Stimulated activated CD8-positive, alpha-beta memory T cell treated with anti-CD3 and anti-CD28 coated beads, Interleukin-4, amount 100 ng/mL, for 4 hours (primary cell): ENCODE results near the gene FAM171A1.
"Not testable (repeated sequence)": the region's sequence is repeated elsewhere in the genome, so short reads cannot be mapped to it uniquely, and the experiment has no call there.

Experiments used
- DNase-seq, 2 donors: peaks; one replicate each; pipeline ENCODE4 v3.0.0-alpha.2; 2020; ENCODE audit warnings: low read depth in 2 of 2, low spot score in 1 of 2

The FAM171A1 gene

GRCh38 chr10:15295537-15296325 is 75.4 kb downstream of the FAM171A1 start:
- DNase-seq, result no peak

GRCh38 chr10:15293862-15294842 is 76.9 kb downstream of the FAM171A1 start:
- no peak for DNase-seq

DNA sequence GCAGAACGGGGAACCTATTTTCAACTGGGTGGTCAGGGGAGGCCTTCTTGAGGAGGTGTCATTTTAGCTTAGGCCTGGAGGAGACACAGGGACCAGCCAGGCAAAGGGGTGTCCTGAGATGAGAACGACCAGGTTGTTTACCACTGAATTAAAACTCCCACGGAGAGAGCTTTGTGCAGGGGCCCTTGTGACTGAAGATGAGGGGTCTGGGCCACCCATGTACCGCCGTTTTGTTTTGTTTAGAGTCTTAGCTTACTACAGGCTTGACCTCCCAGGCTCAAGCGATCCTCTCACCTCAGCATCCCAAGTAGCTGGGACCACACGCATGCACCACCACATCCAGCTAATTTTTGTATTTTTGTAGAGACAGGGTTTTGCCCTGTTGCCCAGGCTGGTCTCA is 80.4 kb downstream of the FAM171A1 start:
- DNase-seq, result no peak

DNA sequence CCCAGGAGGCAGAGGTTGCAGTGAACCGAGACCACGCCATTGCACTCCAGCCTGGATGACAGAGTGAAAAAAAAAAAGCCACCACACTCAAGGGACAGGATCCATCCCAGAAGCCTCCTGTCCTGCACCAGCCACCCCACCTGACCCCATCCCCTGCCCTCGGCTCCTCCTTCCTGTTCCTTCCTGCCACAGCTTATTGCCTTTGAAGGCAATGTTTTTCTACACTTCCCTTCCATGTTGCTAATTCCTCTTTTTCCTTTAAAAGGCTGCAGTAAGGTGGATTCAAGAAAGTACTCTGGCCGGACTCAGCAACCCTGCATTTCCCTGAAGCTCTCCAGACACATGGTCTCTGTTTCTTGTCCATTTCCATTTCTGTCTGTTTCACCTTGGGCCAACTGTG is 80.9 kb downstream of the FAM171A1 start:
- DNase-seq, result no peak

GRCh38 chr10:15280974-15281373 is 90.1 kb downstream of the FAM171A1 start:
- DNase-seq, result no peak

- DNase-seq, result no peak
Observed at GRCh38 chr10:15280462-15280861, 90.6 kb downstream of the FAM171A1 start.

- no peak for DNase-seq
Observed at GRCh38 chr10:15279236-15279635, 91.9 kb downstream of the FAM171A1 start.

GRCh38 chr10:15278786-15279185 is 92.3 kb downstream of the FAM171A1 start:
- no peak for DNase-seq

DNA sequence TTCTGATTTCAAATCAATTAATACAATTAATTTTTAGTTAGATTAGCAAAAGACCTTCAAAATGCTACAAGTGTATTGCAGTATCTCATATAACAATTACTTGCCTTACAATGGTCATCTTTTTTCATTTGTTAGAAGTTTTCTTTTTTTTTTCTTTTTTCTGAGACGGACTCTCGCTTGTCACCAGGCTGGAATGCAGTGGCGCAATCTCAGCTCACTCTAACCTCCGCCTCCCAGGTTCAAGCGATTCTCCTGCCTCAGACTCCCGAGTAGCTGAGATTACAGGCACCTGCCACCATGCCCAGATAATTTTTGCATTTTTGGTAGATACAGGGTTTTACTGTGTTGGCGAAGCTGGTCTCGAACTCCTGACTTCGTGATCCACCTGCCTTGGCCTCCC is 95.0 kb downstream of the FAM171A1 start:
- not testable (repeated sequence) for DNase-seq

- not testable (repeated sequence) for DNase-seq
Observed at GRCh38 chr10:15269838-15270237, 101.3 kb downstream of the FAM171A1 start.

GRCh38 chr10:15267496-15267895 is 103.6 kb downstream of the FAM171A1 start:
- DNase-seq, result no peak

GRCh38 chr10:15266117-15266516 is 105.0 kb downstream of the FAM171A1 start:
- no peak for DNase-seq

DNA sequence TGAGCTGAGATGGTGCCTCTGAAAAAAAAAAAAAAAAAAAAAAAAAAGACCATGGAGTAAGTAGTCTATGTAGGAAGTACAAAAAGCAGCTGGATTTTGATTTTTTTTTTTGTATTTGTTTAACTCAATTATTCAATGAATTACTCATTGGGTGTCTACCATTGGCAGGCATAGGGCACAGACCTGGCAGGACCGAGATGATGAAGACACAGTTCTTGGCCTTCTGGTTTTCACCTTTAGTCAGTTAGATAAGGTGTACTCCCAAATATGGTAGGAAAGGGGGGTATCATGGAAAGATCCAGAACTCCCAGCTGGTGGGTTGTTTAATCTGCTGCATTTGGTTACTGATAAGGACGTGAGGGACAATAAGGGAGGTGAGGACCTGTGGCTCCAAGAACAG is 105.5 kb downstream of the FAM171A1 start:
- DNase-seq, result no peak

DNA sequence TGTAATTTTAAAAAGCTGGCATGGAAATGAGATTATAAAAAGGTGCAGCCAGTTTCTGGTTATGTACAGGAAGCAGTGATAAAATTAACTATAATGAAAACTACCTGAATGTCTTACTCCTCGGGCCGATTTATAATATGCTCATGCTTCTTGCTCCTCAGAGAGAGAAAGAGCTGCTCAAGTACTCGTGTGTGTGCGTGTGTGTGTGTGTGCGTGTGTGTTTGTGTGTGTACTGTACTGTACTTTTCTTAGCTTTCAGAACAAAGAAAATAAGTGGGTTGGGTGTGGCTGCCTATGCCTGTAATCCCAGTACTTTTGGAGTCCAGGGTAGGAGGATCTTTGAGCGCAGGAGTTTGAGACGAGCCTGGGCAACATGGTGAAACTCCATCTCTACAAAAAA is 106.0 kb downstream of the FAM171A1 start:
- DNase-seq, result no peak

GRCh38 chr10:15263657-15264323 is 107.3 kb downstream of the FAM171A1 start:
- no peak for DNase-seq

GRCh38 chr10:15262036-15262713 is 108.9 kb downstream of the FAM171A1 start:
- no peak for DNase-seq

- no peak for DNase-seq
Observed at GRCh38 chr10:15259136-15259535, 112.0 kb downstream of the FAM171A1 start.

DNA sequence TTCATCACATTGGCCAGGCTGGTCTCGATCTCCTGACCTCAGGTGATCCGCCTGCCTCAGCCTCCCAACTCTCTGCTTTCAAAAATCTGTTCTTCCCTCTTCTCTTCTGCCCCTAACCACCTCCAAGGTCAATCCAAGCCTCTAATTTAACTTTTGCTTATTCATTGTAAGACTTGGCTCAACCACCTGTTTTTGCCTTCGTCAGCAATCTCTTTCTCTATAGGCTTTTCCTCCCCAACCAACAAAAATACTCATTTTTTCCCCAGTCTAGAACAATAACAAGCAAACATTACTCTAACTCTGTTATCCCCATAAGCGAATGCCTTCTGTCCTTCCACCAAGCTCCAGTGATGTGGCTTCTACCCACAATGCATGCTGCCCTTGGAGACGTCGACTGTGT is 112.8 kb downstream of the FAM171A1 start:
- no peak for DNase-seq

DNA sequence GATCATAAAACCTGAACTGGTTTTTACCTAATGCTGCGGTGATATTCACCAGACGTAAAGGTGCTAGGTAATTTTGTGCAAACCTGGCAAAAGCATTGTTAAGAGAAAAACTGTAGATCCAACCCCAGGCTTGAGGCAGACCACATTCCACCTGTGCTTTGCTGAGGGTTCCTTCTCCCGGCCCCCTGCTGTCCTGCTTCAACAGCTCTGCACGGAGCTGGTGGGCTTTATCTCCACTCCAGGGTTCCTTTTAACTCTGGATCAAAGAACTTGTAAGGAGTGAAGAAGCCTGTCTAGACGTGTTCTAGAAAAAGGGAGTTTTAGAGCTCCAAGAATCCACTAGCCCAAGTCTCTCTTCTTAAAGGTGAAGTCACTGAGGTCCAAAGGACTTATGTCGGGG is 115.1 kb downstream of the FAM171A1 start:
- no peak for DNase-seq

DNA sequence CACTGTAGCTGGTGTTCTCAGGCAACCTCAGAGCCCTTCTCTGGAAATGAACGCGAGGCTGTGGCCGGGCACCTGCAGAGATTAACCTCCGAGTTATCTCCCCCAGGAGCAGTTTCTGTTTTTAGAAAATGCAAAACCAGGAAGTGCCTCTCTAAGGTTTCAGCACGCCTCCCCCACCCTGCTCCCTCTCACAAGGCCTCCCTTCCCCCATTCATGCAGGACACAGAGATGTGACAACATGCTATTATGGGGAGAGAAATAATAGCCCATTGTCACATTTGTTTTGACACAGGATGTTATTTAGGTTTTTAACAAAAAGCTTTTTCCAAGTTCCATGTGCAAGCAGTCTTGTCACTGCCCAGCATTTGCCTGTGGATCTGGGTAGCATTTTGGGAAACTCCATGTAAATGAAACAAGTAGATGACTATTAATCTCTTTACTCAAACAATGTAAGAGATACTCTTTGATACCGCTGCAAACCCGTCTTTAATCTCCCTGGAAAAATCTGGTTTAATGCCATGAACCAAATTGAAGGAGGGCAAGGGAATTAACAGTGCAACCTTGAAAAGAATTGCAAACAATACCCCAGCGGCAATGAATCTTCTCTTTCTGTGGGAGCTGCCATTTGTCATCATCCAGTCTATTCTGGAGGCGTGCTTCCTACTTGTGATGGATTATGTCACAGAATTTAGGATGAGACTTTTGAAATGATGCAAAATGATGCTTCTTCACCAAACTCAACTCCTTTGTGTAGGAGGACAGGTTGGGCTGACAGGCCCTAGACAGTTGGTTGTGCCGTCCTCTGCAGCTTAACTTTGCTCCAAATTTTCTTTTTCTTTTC is 116.1 kb downstream of the FAM171A1 start:
- no peak for DNase-seq
